ENCODE data around the gene MR1.

- no peak for TF ChIP-seq CTCF (IDR thresholded peaks at IDR 0.05 in 2 of 3, conservative IDR thresholded peaks at IDR 0.05 in 1 of 3; ENCODE audit: borderline replicate concordance in 1 of 3, insufficient read depth in 1 of 3, low read depth in 2 of 3, low read length in 2 of 3)
- no peak for TF ChIP-seq TCF7L2 (IDR thresholded peaks at IDR 0.05; ENCODE audit: borderline replicate concordance, extremely low read depth, insufficient read depth, insufficient read length)
- no peak for TF ChIP-seq SRF (IDR thresholded peaks at IDR 0.05; ENCODE audit: low read depth)
- TF ChIP-seq ZBTB33 (IDR thresholded peaks at IDR 0.05; ENCODE audit: extremely low read depth, insufficient replicate concordance, low read length): no peak
- no peak for TF ChIP-seq POLR2A (IDR thresholded peaks at IDR 0.05; ENCODE audit: borderline replicate concordance, extremely low read depth, insufficient read depth, insufficient read length)
- TF ChIP-seq YY1 (IDR thresholded peaks at IDR 0.05; ENCODE audit: extremely low read depth, insufficient replicate concordance, low read depth, low read length): no peak
Measured at GRCh38 chr1:181013144-181013543, 20.6 kb upstream of the MR1 start.

Measured in HCT116 (cell line).